Measurements from ENCODE around the gene ZNRF1.
A peak's percentile ranks its signal among the peaks of the same experiment; 100 is the strongest.

Gene ZNRF1

GRCh38 chr16:75042426-75043174 lies 43.8 kb downstream of the ZNRF1 start:
- no peak for TF ChIP-seq MYC (IDR thresholded peaks at IDR 0.05; ENCODE audit: low read depth, low read length)
- no peak for TF ChIP-seq POLR2A (IDR thresholded peaks at IDR 0.05; ENCODE audit: extremely low read depth, insufficient read length)
- no peak for TF ChIP-seq MAX (IDR thresholded peaks at IDR 0.05; ENCODE audit: low read depth, low read length)
- TF ChIP-seq CTCF (IDR thresholded peaks at IDR 0.05; ENCODE audit: low read depth, low read length), result no peak
- H3K4me3 ChIP-seq (ENCODE audit: low read depth, low read length), result no peak overlapping the region
- peak; percentile 65 for DNase-seq (ENCODE audit: low read depth)

GRCh38 chr16:75043175-75043895 lies 44.5 kb downstream of the ZNRF1 start:
- no peak overlapping the region for H3K4me3 ChIP-seq (ENCODE audit: low read depth, low read length)
- DNase-seq (ENCODE audit: low read depth), result peak; percentile 45
- TF ChIP-seq MYC (IDR thresholded peaks at IDR 0.05; ENCODE audit: low read depth, low read length) (no peak; the same call in 1 of the 2 replicates), MAX (IDR thresholded peaks at IDR 0.05; ENCODE audit: low read depth, low read length) (peak; percentile 13; the same call in 1 of the 2 replicates), POLR2A (IDR thresholded peaks at IDR 0.05; ENCODE audit: extremely low read depth, insufficient read length) (no peak)

GRCh38 chr16:75044800-75045361 lies 46.1 kb downstream of the ZNRF1 start:
- no peak overlapping the region for H3K4me3 ChIP-seq (ENCODE audit: low read depth, low read length)
- TF ChIP-seq MAX (IDR thresholded peaks at IDR 0.05; ENCODE audit: low read depth, low read length) (no peak), POLR2A (IDR thresholded peaks at IDR 0.05; ENCODE audit: extremely low read depth, insufficient read length) (no peak), CTCF (IDR thresholded peaks at IDR 0.05; ENCODE audit: low read depth, low read length) (no peak)
- DNase-seq (ENCODE audit: low read depth), result no peak

- DNase-seq (ENCODE audit: low read depth), result no peak
- no peak for TF ChIP-seq POLR2A (IDR thresholded peaks at IDR 0.05; ENCODE audit: extremely low read depth, insufficient read length)
- no peak for TF ChIP-seq CTCF (IDR thresholded peaks at IDR 0.05; ENCODE audit: low read depth, low read length)
- no peak for TF ChIP-seq MAX (IDR thresholded peaks at IDR 0.05; ENCODE audit: low read depth, low read length)
- TF ChIP-seq MYC (IDR thresholded peaks at IDR 0.05; ENCODE audit: low read depth, low read length), result no peak
- no peak overlapping the region for H3K4me3 ChIP-seq (ENCODE audit: low read depth, low read length)
Observed at GRCh38 chr16:75045424-75045823, 46.6 kb downstream of the ZNRF1 start.

GRCh38 chr16:75048054-75048453 lies 49.2 kb downstream of the ZNRF1 start:
- H3K4me3 ChIP-seq (ENCODE audit: low read depth, low read length), result no peak overlapping the region
- no peak for DNase-seq (ENCODE audit: low read depth)
- TF ChIP-seq CTCF (IDR thresholded peaks at IDR 0.05; ENCODE audit: low read depth, low read length) (no peak), MAX (IDR thresholded peaks at IDR 0.05; ENCODE audit: low read depth, low read length) (no peak), POLR2A (IDR thresholded peaks at IDR 0.05; ENCODE audit: extremely low read depth, insufficient read length) (no peak), MYC (IDR thresholded peaks at IDR 0.05; ENCODE audit: low read depth, low read length) (no peak)

- H3K4me3 ChIP-seq (ENCODE audit: low read depth, low read length), result no peak overlapping the region
- no peak for DNase-seq (ENCODE audit: low read depth)
- TF ChIP-seq CTCF (IDR thresholded peaks at IDR 0.05; ENCODE audit: low read depth, low read length), result no peak
- no peak for TF ChIP-seq MYC (IDR thresholded peaks at IDR 0.05; ENCODE audit: low read depth, low read length)
- TF ChIP-seq MAX (IDR thresholded peaks at IDR 0.05; ENCODE audit: low read depth, low read length), result no peak
- no peak for TF ChIP-seq POLR2A (IDR thresholded peaks at IDR 0.05; ENCODE audit: extremely low read depth, insufficient read length)
Observed at GRCh38 chr16:75048530-75048929, 49.7 kb downstream of the ZNRF1 start.
